ENCODE data around the gene KRTAP5-6.
"Not testable (repeated sequence)": the region's sequence is repeated elsewhere in the genome, so short reads cannot be mapped to it uniquely, and the experiment has no call there.

The KRTAP5-6 gene

GRCh38 chr11:1668911-1669473, 28.0 kb upstream of the KRTAP5-6 start:
- no peak for DNase-seq
- H3K27me3 ChIP-seq (ENCODE audit: insufficient read depth, low read depth, severe bottlenecking): peaks cover 47% of the 10 kb centered on the region
- TF ChIP-seq, protein P1, sequence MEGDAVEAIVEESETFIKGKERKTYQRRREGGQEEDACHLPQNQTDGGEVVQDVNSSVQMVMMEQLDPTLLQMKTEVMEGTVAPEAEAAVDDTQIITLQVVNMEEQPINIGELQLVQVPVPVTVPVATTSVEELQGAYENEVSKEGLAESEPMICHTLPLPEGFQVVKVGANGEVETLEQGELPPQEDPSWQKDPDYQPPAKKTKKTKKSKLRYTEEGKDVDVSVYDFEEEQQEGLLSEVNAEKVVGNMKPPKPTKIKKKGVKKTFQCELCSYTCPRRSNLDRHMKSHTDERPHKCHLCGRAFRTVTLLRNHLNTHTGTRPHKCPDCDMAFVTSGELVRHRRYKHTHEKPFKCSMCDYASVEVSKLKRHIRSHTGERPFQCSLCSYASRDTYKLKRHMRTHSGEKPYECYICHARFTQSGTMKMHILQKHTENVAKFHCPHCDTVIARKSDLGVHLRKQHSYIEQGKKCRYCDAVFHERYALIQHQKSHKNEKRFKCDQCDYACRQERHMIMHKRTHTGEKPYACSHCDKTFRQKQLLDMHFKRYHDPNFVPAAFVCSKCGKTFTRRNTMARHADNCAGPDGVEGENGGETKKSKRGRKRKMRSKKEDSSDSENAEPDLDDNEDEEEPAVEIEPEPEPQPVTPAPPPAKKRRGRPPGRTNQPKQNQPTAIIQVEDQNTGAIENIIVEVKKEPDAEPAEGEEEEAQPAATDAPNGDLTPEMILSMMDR (IDR thresholded peaks at IDR 0.05; ENCODE audit: low read depth, low read length): no peak
- H3K4me3 ChIP-seq (ENCODE audit: low read depth, low read length): no peak overlapping the region
- H3K36me3 ChIP-seq: no peaks in the 10 kb centered on the region
- no peaks in the 10 kb centered on the region for H3K9me3 ChIP-seq (ENCODE audit: severe bottlenecking)
- H3K27ac ChIP-seq: no peak overlapping the region

DNA sequence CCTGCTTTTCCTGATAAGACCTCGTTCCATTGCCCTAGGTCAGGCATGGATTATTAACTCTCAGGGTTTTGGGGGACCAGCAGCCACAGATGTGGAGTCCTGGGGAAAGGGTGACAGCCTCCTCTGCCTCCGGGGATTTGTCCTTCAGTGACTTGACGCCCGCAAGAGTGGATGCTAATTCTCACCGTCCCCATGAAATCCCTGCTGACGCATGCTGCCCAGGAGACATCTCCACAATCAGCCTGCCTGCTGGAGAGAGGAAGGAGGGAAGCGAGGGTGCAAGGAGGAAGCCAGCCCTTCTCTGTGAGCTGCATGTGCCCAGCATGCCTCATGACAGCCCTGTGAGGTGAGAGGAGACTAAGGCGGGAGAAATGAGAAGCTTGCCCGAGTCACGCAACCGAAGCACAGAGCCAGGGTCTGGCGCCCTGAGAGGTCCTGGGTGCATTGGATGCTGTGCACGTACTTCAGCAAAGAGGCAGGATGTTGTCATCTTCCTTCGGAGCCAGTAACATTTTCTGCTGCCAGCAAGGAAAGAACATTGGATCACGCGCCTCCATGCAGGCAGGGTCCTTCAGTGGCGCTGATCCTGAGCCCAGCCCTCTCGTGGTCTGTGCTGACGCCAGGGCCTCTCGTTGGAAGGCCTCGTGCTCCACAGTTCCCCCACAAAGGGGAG, 27.3 kb upstream of the KRTAP5-6 start:
- no peaks in the 10 kb centered on the region for H3K9me3 ChIP-seq (ENCODE audit: severe bottlenecking)
- peaks cover 54% of the 10 kb centered on the region for H3K27me3 ChIP-seq (ENCODE audit: insufficient read depth, low read depth, severe bottlenecking)
- no peak for DNase-seq
- H3K27ac ChIP-seq: no peak overlapping the region
- no peaks in the 10 kb centered on the region for H3K36me3 ChIP-seq
- TF ChIP-seq, protein P1 (IDR thresholded peaks at IDR 0.05; ENCODE audit: low read depth, low read length): no peak
- H3K4me3 ChIP-seq (ENCODE audit: low read depth, low read length): no peak overlapping the region

GRCh38 chr11:1670457-1670856, 26.5 kb upstream of the KRTAP5-6 start:
- H3K9me3 ChIP-seq (ENCODE audit: severe bottlenecking); H3K27ac ChIP-seq; H3K36me3 ChIP-seq; DNase-seq; H3K4me3 ChIP-seq (ENCODE audit: low read depth, low read length): not testable (repeated sequence)
- H3K27me3 ChIP-seq (ENCODE audit: insufficient read depth, low read depth, severe bottlenecking): peaks cover 62% of the 10 kb centered on the region

GRCh38 chr11:1670905-1671371, 26.1 kb upstream of the KRTAP5-6 start:
- DNase-seq: no peak
- H3K4me3 ChIP-seq (ENCODE audit: low read depth, low read length): no peak overlapping the region
- peaks cover 66% of the 10 kb centered on the region for H3K27me3 ChIP-seq (ENCODE audit: insufficient read depth, low read depth, severe bottlenecking)
- H3K36me3 ChIP-seq: no peaks in the 10 kb centered on the region
- H3K9me3 ChIP-seq (ENCODE audit: severe bottlenecking): no peaks in the 10 kb centered on the region
- no peak overlapping the region for H3K27ac ChIP-seq
- TF ChIP-seq, protein P1 (IDR thresholded peaks at IDR 0.05; ENCODE audit: low read depth, low read length): no peak

GRCh38 chr11:1671658-1672057, 25.3 kb upstream of the KRTAP5-6 start:
- no peaks in the 10 kb centered on the region for H3K9me3 ChIP-seq (ENCODE audit: severe bottlenecking)
- no peaks in the 10 kb centered on the region for H3K36me3 ChIP-seq
- H3K27me3 ChIP-seq (ENCODE audit: insufficient read depth, low read depth, severe bottlenecking): peaks cover 74% of the 10 kb centered on the region
- TF ChIP-seq, protein P1 (IDR thresholded peaks at IDR 0.05; ENCODE audit: low read depth, low read length): no peak
- H3K4me3 ChIP-seq (ENCODE audit: low read depth, low read length): no peak overlapping the region
- no peak for DNase-seq
- no peak overlapping the region for H3K27ac ChIP-seq

DNA sequence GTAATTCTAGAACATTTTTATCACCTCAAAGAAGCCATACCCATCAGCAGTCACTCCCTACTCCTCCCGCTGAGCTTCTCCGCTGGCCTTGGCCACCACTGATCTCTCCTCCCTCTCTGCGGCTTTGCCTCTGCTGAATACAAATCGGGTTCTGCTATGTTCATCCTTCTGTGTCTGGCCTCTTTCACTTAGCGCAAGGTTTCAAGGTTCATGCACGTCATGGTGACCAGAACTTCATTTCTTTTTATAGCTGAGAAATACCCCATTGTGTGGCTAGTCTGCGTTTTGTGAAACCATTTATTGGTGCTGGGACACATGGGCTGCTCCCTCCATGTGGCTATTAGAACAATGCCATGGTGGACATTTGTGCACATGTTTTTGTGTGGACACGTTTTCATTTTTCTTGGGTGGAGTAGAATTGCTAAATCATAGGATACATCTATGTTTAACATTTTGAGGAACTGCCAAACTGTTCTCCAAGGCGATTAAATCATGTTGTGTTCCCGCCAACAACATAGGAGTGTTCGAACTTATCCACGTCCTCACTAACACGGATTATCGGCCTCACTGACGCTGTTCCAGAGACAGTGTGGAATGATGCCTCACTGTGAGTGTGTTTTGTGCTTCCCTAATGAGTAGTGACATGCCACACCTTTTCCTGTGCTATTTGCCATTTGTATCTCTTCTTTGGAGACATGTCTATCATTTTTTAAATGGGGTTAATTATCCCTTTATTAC, 24.2 kb upstream of the KRTAP5-6 start:
- no peak overlapping the region for H3K4me3 ChIP-seq (ENCODE audit: low read depth, low read length)
- peaks cover 77% of the 10 kb centered on the region for H3K27me3 ChIP-seq (ENCODE audit: insufficient read depth, low read depth, severe bottlenecking)
- no peak overlapping the region for H3K27ac ChIP-seq
- no peaks in the 10 kb centered on the region for H3K36me3 ChIP-seq
- H3K9me3 ChIP-seq (ENCODE audit: severe bottlenecking): no peaks in the 10 kb centered on the region
- TF ChIP-seq, protein P1 (IDR thresholded peaks at IDR 0.05; ENCODE audit: low read depth, low read length): no peak
- DNase-seq: no peak

Data from WERI-Rb-1 (cell line).